ENCODE data around the gene MTCL1.

DNA sequence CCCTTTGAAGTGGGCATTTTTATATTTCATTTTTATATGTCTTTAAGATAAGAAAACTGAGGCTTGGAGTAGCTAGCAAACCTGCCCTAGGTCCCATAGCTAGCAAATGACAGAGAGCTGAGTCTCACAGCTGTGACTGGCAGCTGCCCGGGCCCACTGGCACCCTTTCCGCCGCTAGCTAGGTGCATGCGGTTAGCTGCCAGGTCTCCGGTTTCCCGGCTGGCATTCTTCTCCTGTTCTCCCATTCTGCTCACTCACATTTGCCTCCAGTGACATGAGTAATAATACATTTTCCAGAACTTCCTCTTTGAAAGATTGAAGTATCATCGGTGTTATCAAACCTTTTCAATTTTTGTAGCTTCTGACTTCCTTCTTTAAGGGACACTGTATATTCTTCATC lies 38.7 kb downstream of the MTCL1 start:
- no peak for TF ChIP-seq POLR2A (IDR thresholded peaks at IDR 0.05)
- TF ChIP-seq, protein P1, sequence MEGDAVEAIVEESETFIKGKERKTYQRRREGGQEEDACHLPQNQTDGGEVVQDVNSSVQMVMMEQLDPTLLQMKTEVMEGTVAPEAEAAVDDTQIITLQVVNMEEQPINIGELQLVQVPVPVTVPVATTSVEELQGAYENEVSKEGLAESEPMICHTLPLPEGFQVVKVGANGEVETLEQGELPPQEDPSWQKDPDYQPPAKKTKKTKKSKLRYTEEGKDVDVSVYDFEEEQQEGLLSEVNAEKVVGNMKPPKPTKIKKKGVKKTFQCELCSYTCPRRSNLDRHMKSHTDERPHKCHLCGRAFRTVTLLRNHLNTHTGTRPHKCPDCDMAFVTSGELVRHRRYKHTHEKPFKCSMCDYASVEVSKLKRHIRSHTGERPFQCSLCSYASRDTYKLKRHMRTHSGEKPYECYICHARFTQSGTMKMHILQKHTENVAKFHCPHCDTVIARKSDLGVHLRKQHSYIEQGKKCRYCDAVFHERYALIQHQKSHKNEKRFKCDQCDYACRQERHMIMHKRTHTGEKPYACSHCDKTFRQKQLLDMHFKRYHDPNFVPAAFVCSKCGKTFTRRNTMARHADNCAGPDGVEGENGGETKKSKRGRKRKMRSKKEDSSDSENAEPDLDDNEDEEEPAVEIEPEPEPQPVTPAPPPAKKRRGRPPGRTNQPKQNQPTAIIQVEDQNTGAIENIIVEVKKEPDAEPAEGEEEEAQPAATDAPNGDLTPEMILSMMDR (IDR thresholded peaks at IDR 0.05): no peak

All from right lobe of liver (tissue), 4 donors.